ENCODE data around the gene KIF4B.

- no peak for TF ChIP-seq EZH2 (IDR thresholded peaks at IDR 0.05; ENCODE audit: borderline replicate concordance)
- TF ChIP-seq CTCF (IDR thresholded peaks at IDR 0.05; ENCODE audit: poor library complexity), result no peak
Measured at GRCh38 chr5:155027993-155028629, 14.6 kb downstream of the KIF4B start.
